Left lung (tissue), 10 donors: Measurements from ENCODE around the gene KCNJ4. TPM values are rescaled to one million over a fixed set of nuclear protein-coding genes. Genes with fewer than 3 reads are reported as not detected.

Experiments used
- ATAC-seq: fragments of 200-7000 bp; cut with Tn5 transposase; one replicate; pipeline ENCODE4 v1.9.1; 2020; ENCODE audit warnings: moderate library complexity
- DNase-seq, 4 donors: peaks; one replicate each; pipeline ENCODE4 v3.0.0-alpha.2; 2013 to 2020
- H3K27ac ChIP-seq, 2 donors: fragments of 200-600 bp; sonication (generic) in 1 of 2; one replicate each; pipeline versions ENCODE4 v1.5.0 to v1.8.0; 2020 to 2021
- H3K27me3 ChIP-seq, 2 donors: fragments of 200-600 bp; sonication (generic) in 1 of 2; one replicate each; pipeline versions ENCODE4 v1.5.0 to v1.8.0; 2020 to 2021
- H3K36me3 ChIP-seq, 2 donors: fragments of 200-600 bp; sonication (generic) in 1 of 2; one replicate each; pipeline versions ENCODE4 v1.5.0 to v1.8.0; 2020 to 2021
- H3K4me1 ChIP-seq, 2 donors: fragments of 200-600 bp; one replicate each; pipeline ENCODE4 v1.8.0; 2021
- H3K4me3 ChIP-seq, 2 donors: fragments of 200-600 bp; sonication (generic) in 1 of 2; one replicate each; pipeline versions ENCODE4 v1.5.0 to v1.8.0; 2020 to 2021; ENCODE audit warnings: mild to moderate bottlenecking in 1 of 2
- H3K9me3 ChIP-seq, 2 donors: fragments of 200-600 bp; sonication (generic) in 1 of 2; one replicate each; pipeline versions ENCODE4 v1.5.0 to v1.8.0; 2020 to 2021
- intact Hi-C, 2 donors: fragments of 100-400 bp; cut with DNase I; formaldehyde crosslinking; loops; one replicate each; pipeline versions ENCODE4 v1.11.2 to v1.14.2; 2022
- polyA plus RNA-seq, 6 donors: library from polyadenylated mRNA; unstranded; fragments of 120-200 nt; gene quantifications; one replicate each; pipeline ENCODE4 v1.2.1, GENCODE V29; 2013; ENCODE audit not compliant: insufficient read length in 6 of 6
- total RNA-seq, 2 donors: library from RNA; stranded (reverse); fragmentation: NEBNext Ultra II Directional; extraction: Animal tissue kit (Norgen Biotek cat#: 25700); gene quantifications; one replicate each; pipeline ENCODE4 v1.2.1, GENCODE V29; 2021
- TF ChIP-seq, protein P1 (sequence below), 2 donors: fragments of 200-600 bp; sonication (generic) in 1 of 2; IDR thresholded peaks; one replicate each; pipeline versions ENCODE4 v1.5.0 to v1.8.0; 2021; ENCODE audit warnings: antibody characterized with exemption in 2 of 2
- donor health status: DM: no; HTN: yes; CAD: no.
- donor health status: DM: no; HTN: no; CAD: no.

Gene KCNJ4
- total and polyA plus RNA-seq, 8 donors, result 0.07 TPM; not detected in 6

DNA sequence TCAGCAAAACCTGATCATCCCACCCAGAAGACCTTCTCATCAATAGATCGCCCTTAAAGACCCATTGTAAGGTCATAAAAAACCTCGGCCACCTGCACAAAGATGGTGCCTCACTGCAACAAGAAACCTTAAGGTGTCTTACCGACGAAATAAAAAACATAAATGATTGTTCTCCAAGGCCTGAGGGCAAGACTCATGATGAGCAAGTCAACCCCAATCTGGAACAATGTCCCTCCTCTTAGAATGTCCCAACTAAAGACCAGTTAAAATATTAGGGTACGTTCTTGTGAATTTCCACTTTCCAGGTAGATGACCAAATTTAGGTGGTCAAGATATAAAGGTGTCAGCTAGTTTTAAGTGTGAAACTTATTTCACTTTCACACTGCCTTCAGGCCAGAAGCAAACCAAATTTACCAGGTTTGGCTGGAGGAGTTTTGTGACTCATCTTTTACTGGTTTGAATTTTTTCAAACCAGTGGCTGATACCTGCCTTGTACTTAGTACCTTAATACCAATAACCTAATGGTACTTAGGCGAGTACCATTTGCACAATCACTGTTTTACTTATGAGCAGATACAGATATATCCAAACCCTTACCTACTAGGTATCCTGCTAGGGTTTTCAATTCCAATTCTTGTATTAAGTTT, 27.8 kb upstream of the KCNJ4 start:
- Histone ChIP-seq H3K36me3 (peaks cover 0 to 91% of the 10 kb centered on the region in 2 donors), H3K4me1 (peaks cover 0 to under 1% of the 10 kb centered on the region in 2 donors), H3K4me3 (no peak overlapping the region), H3K27ac (no peak overlapping the region), H3K9me3 (no peaks in the 10 kb centered on the region), H3K27me3 (no peaks in the 10 kb centered on the region)
- intact Hi-C loops, result no loop called here
- DNase-seq (no peak), ATAC-seq (no peak)
- TF ChIP-seq, protein P1, sequence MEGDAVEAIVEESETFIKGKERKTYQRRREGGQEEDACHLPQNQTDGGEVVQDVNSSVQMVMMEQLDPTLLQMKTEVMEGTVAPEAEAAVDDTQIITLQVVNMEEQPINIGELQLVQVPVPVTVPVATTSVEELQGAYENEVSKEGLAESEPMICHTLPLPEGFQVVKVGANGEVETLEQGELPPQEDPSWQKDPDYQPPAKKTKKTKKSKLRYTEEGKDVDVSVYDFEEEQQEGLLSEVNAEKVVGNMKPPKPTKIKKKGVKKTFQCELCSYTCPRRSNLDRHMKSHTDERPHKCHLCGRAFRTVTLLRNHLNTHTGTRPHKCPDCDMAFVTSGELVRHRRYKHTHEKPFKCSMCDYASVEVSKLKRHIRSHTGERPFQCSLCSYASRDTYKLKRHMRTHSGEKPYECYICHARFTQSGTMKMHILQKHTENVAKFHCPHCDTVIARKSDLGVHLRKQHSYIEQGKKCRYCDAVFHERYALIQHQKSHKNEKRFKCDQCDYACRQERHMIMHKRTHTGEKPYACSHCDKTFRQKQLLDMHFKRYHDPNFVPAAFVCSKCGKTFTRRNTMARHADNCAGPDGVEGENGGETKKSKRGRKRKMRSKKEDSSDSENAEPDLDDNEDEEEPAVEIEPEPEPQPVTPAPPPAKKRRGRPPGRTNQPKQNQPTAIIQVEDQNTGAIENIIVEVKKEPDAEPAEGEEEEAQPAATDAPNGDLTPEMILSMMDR (IDR thresholded peaks at IDR 0.05), result no peak

DNA sequence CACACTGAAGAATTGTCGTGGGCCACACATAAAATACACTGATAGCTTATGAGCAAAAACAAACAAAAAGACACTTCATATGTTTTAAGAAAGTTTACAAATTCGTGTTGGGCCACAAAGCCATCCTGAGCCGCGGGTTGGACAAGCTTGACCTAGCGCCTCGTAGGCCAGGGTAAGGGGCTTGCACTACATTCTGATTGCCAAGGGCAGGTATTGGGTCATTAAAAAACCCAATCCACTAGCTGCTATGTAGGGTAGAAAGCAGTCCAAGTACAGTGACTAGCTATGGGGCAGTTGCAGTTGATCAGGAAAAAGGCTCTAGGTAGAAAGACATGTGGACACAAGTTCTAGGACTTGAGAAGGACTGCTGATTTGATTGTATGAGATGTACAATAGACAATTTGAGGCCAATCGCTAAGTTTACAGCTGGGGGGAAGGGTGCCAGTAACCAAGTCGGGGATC, 26.9 kb upstream of the KCNJ4 start:
- intact Hi-C loops, result no loop called here
- H3K4me1 ChIP-seq, result no peaks in the 10 kb centered on the region
- no peak overlapping the region for H3K4me3 ChIP-seq
- no peaks in the 10 kb centered on the region for H3K9me3 ChIP-seq
- DNase-seq (no peak), ATAC-seq (no peak)
- H3K27me3 ChIP-seq, result no peaks in the 10 kb centered on the region
- H3K36me3 ChIP-seq, result peaks cover 0 to 82% of the 10 kb centered on the region in 2 donors
- TF ChIP-seq, protein P1 (IDR thresholded peaks at IDR 0.05), result no peak
- H3K27ac ChIP-seq, result no peak overlapping the region

DNA sequence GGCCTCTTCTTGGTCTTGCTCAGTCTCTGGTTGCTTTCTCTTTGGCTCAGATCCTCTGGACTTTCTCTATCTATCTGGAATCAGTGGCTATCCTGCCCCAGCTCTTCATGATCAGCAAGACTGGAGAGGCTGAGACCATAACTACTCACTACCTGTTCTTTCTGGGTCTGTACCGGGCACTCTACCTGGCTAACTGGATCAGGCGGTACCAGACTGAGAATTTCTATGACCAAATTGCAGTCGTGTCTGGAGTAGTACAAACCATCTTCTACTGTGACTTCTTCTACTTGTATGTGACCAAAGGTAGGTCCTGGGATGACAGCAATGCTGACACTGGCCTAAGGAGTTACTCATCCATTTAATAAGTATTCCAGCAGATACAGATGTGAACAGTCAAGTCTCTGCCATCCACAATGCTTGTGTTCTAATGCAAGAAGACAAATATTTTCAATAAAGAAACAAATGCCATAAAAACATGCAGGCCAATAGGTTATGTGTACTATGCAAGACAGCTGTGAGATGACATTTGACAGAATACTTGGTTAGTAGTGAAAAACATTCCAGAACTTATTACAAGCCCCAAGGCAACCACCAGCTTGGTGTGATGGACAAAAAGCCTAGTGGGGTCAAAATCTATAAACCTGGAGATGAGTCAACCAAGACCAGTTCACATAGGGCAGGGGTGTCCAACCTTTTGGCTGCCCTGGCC, 26.3 kb upstream of the KCNJ4 start:
- H3K27ac ChIP-seq, result no peak overlapping the region
- H3K4me3 ChIP-seq, result no peak overlapping the region
- DNase-seq, result no peak
- no peaks in the 10 kb centered on the region for H3K9me3 ChIP-seq
- no peaks in the 10 kb centered on the region for H3K4me1 ChIP-seq
- no peak for ATAC-seq
- H3K36me3 ChIP-seq, result peaks cover 0 to 76% of the 10 kb centered on the region in 2 donors
- TF ChIP-seq, protein P1 (IDR thresholded peaks at IDR 0.05), result no peak
- no peaks in the 10 kb centered on the region for H3K27me3 ChIP-seq
- intact Hi-C loops, result no loop called here

DNA sequence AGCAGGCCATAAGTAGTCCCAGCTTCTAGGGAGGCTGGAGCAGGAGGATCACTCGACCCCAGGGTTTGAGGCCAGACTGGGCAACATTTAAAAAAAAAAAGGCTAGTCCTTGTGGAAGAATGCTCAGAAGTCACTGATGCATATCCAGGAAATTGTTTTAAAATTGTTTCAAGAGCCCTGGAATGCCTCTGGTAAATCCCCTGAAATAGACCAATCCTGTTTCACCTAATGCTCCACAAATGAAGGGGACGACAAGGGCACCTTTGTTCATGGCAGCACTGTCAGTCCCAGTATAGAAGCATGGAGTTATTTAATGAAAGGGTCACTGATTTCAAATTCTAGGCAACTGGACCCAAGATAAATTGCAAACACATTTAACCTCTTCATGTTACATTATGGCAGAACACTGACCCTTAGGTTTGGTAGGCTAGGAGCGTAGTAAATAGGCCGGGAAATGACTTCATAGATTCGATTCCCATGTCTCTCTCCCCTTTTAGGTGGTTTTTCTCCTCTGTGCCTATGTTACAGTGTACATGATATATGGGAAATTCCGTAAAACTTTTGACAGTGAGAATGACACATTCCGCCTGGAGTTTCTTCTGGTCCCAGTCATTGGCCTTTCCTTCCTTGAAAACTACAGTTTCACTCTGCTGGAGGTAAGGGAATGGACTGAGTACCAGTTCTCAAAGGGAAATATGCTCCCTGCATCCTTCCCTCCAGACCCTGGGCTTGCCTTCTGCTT, 24.3 kb upstream of the KCNJ4 start:
- Histone ChIP-seq H3K4me1 (no peaks in the 10 kb centered on the region), H3K9me3 (no peaks in the 10 kb centered on the region), H3K27me3 (no peaks in the 10 kb centered on the region), H3K36me3 (peaks cover 0 to 55% of the 10 kb centered on the region in 2 donors), H3K27ac (no peak overlapping the region), H3K4me3 (no peak overlapping the region)
- DNase-seq, result no peak
- TF ChIP-seq, protein P1 (IDR thresholded peaks at IDR 0.05), result no peak
- intact Hi-C loops, result no loop called here
- no peak for ATAC-seq

DNA sequence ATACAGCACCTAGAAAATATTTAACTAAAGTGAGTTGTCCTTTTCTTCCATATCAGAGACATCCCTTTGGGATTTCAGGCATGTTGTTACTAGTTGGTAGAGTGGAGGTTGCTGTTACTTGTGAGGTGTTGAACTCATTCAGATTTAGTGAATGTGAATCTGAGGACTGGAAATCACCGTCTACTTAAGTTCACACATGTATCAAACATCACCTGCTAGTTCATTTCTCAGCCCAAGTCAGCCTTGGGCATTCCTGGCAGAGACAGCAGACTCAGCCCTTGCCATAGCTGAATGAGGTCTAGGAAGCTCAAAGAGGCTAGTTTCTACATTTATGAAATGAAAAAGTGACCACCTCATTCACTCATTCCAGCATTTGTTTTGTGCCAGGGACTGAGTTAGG, 22.6 kb upstream of the KCNJ4 start:
- no peak for ATAC-seq
- Histone ChIP-seq H3K4me3 (no peak overlapping the region), H3K4me1 (no peaks in the 10 kb centered on the region), H3K27ac (no peak overlapping the region), H3K9me3 (no peaks in the 10 kb centered on the region), H3K36me3 (peaks cover 0 to 39% of the 10 kb centered on the region in 2 donors), H3K27me3 (no peaks in the 10 kb centered on the region)
- no peak for DNase-seq
- TF ChIP-seq, protein P1 (IDR thresholded peaks at IDR 0.05), result no peak
- intact Hi-C loops, result no loop called here
